OCI-LY3 (cell line): Measurements from ENCODE around the gene PTPN5.

Source experiments
- EZH2phosphoT487 ChIP-seq: fragments of 200-600 bp; shearing (Covaris generic); IDR thresholded peaks from 2 replicates; pipeline ENCODE4 v1.6.1; 2018; ENCODE audit warnings: antibody characterized with exemption, mixed run types, low read depth
- TF ChIP-seq, protein P1 (sequence below): fragments of 200-600, 300-600 bp; sonication (generic); IDR thresholded peaks from 2 replicates; pipeline ENCODE4 v1.5.1; 2014; ENCODE audit warnings: antibody characterized with exemption, low read length, low read depth

DNA sequence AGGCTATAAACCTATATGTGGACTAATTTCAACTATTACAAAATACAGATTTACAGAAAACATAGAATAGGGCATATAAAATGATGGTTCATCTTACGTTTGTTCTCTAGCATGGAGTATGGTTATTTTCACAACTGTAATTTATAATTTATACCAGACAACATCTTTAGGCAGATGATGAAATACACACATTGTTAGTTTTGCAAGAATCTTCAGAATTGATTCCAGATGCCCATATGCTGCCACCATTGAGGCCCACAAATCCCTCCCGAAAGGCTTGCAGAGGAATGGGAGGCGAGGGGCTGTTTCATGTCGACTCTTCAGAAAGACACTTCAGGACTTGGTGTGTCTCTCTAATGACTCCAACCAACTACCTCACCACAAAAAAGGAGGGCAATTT is 6.2 kb downstream of the PTPN5 start:
- TF ChIP-seq, protein P1, sequence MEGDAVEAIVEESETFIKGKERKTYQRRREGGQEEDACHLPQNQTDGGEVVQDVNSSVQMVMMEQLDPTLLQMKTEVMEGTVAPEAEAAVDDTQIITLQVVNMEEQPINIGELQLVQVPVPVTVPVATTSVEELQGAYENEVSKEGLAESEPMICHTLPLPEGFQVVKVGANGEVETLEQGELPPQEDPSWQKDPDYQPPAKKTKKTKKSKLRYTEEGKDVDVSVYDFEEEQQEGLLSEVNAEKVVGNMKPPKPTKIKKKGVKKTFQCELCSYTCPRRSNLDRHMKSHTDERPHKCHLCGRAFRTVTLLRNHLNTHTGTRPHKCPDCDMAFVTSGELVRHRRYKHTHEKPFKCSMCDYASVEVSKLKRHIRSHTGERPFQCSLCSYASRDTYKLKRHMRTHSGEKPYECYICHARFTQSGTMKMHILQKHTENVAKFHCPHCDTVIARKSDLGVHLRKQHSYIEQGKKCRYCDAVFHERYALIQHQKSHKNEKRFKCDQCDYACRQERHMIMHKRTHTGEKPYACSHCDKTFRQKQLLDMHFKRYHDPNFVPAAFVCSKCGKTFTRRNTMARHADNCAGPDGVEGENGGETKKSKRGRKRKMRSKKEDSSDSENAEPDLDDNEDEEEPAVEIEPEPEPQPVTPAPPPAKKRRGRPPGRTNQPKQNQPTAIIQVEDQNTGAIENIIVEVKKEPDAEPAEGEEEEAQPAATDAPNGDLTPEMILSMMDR: no peak
- no peak for TF ChIP-seq EZH2phosphoT487
